Trophoblast cell (in vitro differentiated cells and primary cell): Measurements from ENCODE around the gene GH2.
"Not testable (repeated sequence)": the region's sequence is repeated elsewhere in the genome, so short reads cannot be mapped to it uniquely, and the experiment has no call there.

ENCODE experiments used
- DNase-seq, 2 donors: peaks; one replicate each; pipeline ENCODE4 v3.0.0-alpha.2; 2016
- H2AFZ ChIP-seq: 2 replicates; pipeline ENCODE4 v1.6.1; 2013; ENCODE audit warnings: low read length, moderate library complexity, mild to moderate bottlenecking; ENCODE audit not compliant: insufficient read depth, poor library complexity
- H2AK5ac ChIP-seq: 2 replicates; pipeline ENCODE4 v1.6.1; 2013; ENCODE audit warnings: mild to moderate bottlenecking, low read length
- H2BK120ac ChIP-seq: 2 replicates; pipeline ENCODE4 v1.6.1; 2013; ENCODE audit warnings: low read length, mild to moderate bottlenecking, moderate library complexity; ENCODE audit not compliant: insufficient read depth, poor library complexity
- H2BK12ac ChIP-seq: 2 replicates; pipeline ENCODE4 v1.6.1; 2013; ENCODE audit warnings: mild to moderate bottlenecking, low read length, moderate library complexity
- H2BK5ac ChIP-seq: 2 replicates; pipeline ENCODE4 v1.6.1; 2013; ENCODE audit warnings: low read length, low read depth, moderate library complexity, mild to moderate bottlenecking; ENCODE audit not compliant: poor library complexity
- H3K14ac ChIP-seq: 2 replicates; pipeline ENCODE4 v1.6.1; 2013; ENCODE audit warnings: mild to moderate bottlenecking, low read length
- H3K18ac ChIP-seq: 2 replicates; pipeline ENCODE4 v1.6.1; 2013; ENCODE audit warnings: mild to moderate bottlenecking, low read length
- H3K23ac ChIP-seq: 2 replicates; pipeline ENCODE4 v1.6.1; 2013; ENCODE audit warnings: low read length
- H3K27ac ChIP-seq: 2 replicates; pipeline ENCODE4 v1.5.1; 2013; ENCODE audit warnings: low read depth, mild to moderate bottlenecking, inconsistent platforms, low read length, moderate library complexity
- H3K27me3 ChIP-seq: 2 replicates; pipeline ENCODE4 v1.6.1; 2013; ENCODE audit warnings: inconsistent platforms, mild to moderate bottlenecking, low read length, moderate library complexity; ENCODE audit not compliant: insufficient read depth
- H3K36me3 ChIP-seq, 2 experiments: 1 replicate in 1 of 2; 2 replicates in 1 of 2; pipeline ENCODE4 v1.6.1; 2013; ENCODE audit warnings: low read length in 2 of 2, mild to moderate bottlenecking in 2 of 2, moderate library complexity in 1 of 2; ENCODE audit not compliant: insufficient read depth in 2 of 2, control insufficient read depth in 1 of 2
- H3K4ac ChIP-seq: 2 replicates; pipeline ENCODE4 v1.6.1; 2013; ENCODE audit warnings: low read depth, mild to moderate bottlenecking, low read length, moderate library complexity
- H3K4me1 ChIP-seq, 2 experiments: 1 replicate in 1 of 2; 2 replicates in 1 of 2; pipeline ENCODE4 v1.6.1; 2013; ENCODE audit warnings: low read length in 2 of 2, mild to moderate bottlenecking in 2 of 2, moderate library complexity in 1 of 2; ENCODE audit not compliant: insufficient read depth in 2 of 2, control insufficient read depth in 1 of 2
- H3K4me2 ChIP-seq: 2 replicates; pipeline ENCODE4 v1.6.1; 2013; ENCODE audit warnings: inconsistent platforms, mild to moderate bottlenecking, low read length, moderate library complexity
- H3K4me3 ChIP-seq: 2 replicates; pipeline ENCODE4 v1.5.1; 2013; ENCODE audit warnings: mild to moderate bottlenecking, low read depth, low read length, inconsistent platforms
- H3K79me1 ChIP-seq: one replicate; pipeline ENCODE4 v1.6.1; 2013; ENCODE audit warnings: low read length
- H3K79me2 ChIP-seq: 2 replicates; pipeline ENCODE4 v1.6.1; 2013; ENCODE audit warnings: low read length, mild to moderate bottlenecking; ENCODE audit not compliant: control insufficient read depth, insufficient read depth, poor library complexity
- H3K9ac ChIP-seq: 2 replicates; pipeline ENCODE4 v1.6.1; 2013; ENCODE audit warnings: mild to moderate bottlenecking, low read length
- H3K9me3 ChIP-seq: 2 replicates; pipeline ENCODE4 v1.6.1; 2013; ENCODE audit warnings: low read depth, mild to moderate bottlenecking, control low read depth, inconsistent platforms, low read length; ENCODE audit not compliant: insufficient read depth
- H4K12ac ChIP-seq: 2 replicates; pipeline ENCODE4 v1.6.1; 2013; ENCODE audit warnings: low read depth, mild to moderate bottlenecking, low read length, moderate library complexity
- H4K8ac ChIP-seq: 2 replicates; pipeline ENCODE4 v1.6.1; 2013; ENCODE audit warnings: low read depth, mild to moderate bottlenecking, low read length, moderate library complexity
- H4K91ac ChIP-seq: one replicate; pipeline ENCODE4 v1.6.1; 2013; ENCODE audit warnings: low read depth, mild to moderate bottlenecking, low read length, moderate library complexity
- WGBS: extraction: QIAGEN DNeasy Blood & Tissue Kit; methylation state at CpG from one replicate; pipeline ENCODE4 v1.1.7; 2013; ENCODE audit warnings: missing lambda C conversion rate; ENCODE audit not compliant: insufficient read length, insufficient coverage; ENCODE audit errors: extremely low coverage; 5-methylcytosine and 5-hydroxymethylcytosine counted together

The GH2 gene

GRCh38 chr17:63896524-63897354, 15.0 kb upstream of the GH2 start, which contains the start of gene CSH1:
Gene CSH1 (minus strand): TSS chr17:63896574. CDS start chr17:63896511, 63 bp downstream.
- not testable (repeated sequence) for DNase-seq

GRCh38 chr17:63894821-63895220, 13.1 kb upstream of the GH2 start:
- H4K91ac ChIP-seq, H3K36me3 ChIP-seq, H3K4me3 ChIP-seq, H3K4me2 ChIP-seq, H4K8ac ChIP-seq, H3K14ac ChIP-seq, H3K4ac ChIP-seq, H2BK120ac ChIP-seq, H2BK12ac ChIP-seq, H2BK5ac ChIP-seq, H3K27me3 ChIP-seq, DNase-seq, H2AK5ac ChIP-seq, H3K9ac ChIP-seq, H3K27ac ChIP-seq, H4K12ac ChIP-seq, H3K23ac ChIP-seq, H3K79me1 ChIP-seq, H3K18ac ChIP-seq, H3K4me1 ChIP-seq, H3K9me3 ChIP-seq, H3K79me2 ChIP-seq, H2AFZ ChIP-seq: not testable (repeated sequence)
- WGBS: no CpG with 5 or more reads among the region's 10 CpGs

More at GRCh38 chr17:63896524-63897354, 15.0 kb upstream of the GH2 start, which contains the start of gene CSH1:
- no CpG with 5 or more reads among the region's 14 CpGs for WGBS
- not testable (repeated sequence) for H3K27ac ChIP-seq, H3K4me3 ChIP-seq, H3K9me3 ChIP-seq, H3K14ac ChIP-seq, H3K9ac ChIP-seq, H2AFZ ChIP-seq, H4K8ac ChIP-seq, H4K91ac ChIP-seq, H2BK12ac ChIP-seq, H4K12ac ChIP-seq, H3K79me2 ChIP-seq, H3K36me3 ChIP-seq, H3K27me3 ChIP-seq, H3K18ac ChIP-seq, H2AK5ac ChIP-seq, H3K4me2 ChIP-seq, H2BK5ac ChIP-seq, H3K4ac ChIP-seq, H3K79me1 ChIP-seq, H2BK120ac ChIP-seq, H3K4me1 ChIP-seq, H3K23ac ChIP-seq

- H2BK120ac ChIP-seq, H2AK5ac ChIP-seq: not testable (repeated sequence)
- no CpG with 5 or more reads among the region's 3 CpGs for WGBS
Observed at GRCh38 chr17:63894021-63894420, 12.3 kb upstream of the GH2 start.

GRCh38 chr17:63892316-63893037, 10.7 kb upstream of the GH2 start:
- H2BK5ac ChIP-seq, H3K18ac ChIP-seq, H2BK120ac ChIP-seq, H2AK5ac ChIP-seq, H3K27ac ChIP-seq, H3K4ac ChIP-seq, H3K79me2 ChIP-seq, H2AFZ ChIP-seq, H3K27me3 ChIP-seq, H3K4me3 ChIP-seq, H3K4me2 ChIP-seq, H3K9me3 ChIP-seq, H2BK12ac ChIP-seq, H3K4me1 ChIP-seq, H4K12ac ChIP-seq, H3K14ac ChIP-seq, H3K23ac ChIP-seq, H3K36me3 ChIP-seq, H3K9ac ChIP-seq, H4K91ac ChIP-seq, H3K79me1 ChIP-seq, H4K8ac ChIP-seq: not testable (repeated sequence)
- no CpG with 5 or more reads among the region's 11 CpGs for WGBS
- DNase-seq: peak; percentile 31 to 81

More at GRCh38 chr17:63894021-63894420, 12.3 kb upstream of the GH2 start:
- H4K91ac ChIP-seq, H3K9ac ChIP-seq, H3K27ac ChIP-seq, H3K27me3 ChIP-seq, H3K4me1 ChIP-seq, H4K8ac ChIP-seq, DNase-seq, H3K79me1 ChIP-seq, H2BK5ac ChIP-seq, H3K14ac ChIP-seq, H2BK12ac ChIP-seq, H3K23ac ChIP-seq, H4K12ac ChIP-seq, H3K18ac ChIP-seq, H3K36me3 ChIP-seq, H2AFZ ChIP-seq, H3K4me3 ChIP-seq, H3K9me3 ChIP-seq, H3K4me2 ChIP-seq, H3K79me2 ChIP-seq, H3K4ac ChIP-seq: not testable (repeated sequence)
